Uterus (tissue), 2 donors: ENCODE measurements around the gene SBNO2.

ENCODE experiments used
- CTCF ChIP-seq, 4 experiments: fragments of 200-600 bp in 2 of 4; fragments of 450-650 bp in 2 of 4; sonication (generic) in 2 of 4; IDR thresholded peaks; one replicate each; pipeline ENCODE4 v1.5.1; 2016 to 2019; ENCODE audit warnings: antibody characterized with exemption in 4 of 4, mild to moderate bottlenecking in 2 of 4, moderate library complexity in 1 of 4
- POLR2A ChIP-seq, 2 donors: fragments of 450-650 bp; IDR thresholded peaks; one replicate each; pipeline ENCODE4 v1.6.1; 2016; ENCODE audit warnings: antibody characterized with exemption in 2 of 2, mild to moderate bottlenecking in 1 of 2, moderate library complexity in 1 of 2

DNA sequence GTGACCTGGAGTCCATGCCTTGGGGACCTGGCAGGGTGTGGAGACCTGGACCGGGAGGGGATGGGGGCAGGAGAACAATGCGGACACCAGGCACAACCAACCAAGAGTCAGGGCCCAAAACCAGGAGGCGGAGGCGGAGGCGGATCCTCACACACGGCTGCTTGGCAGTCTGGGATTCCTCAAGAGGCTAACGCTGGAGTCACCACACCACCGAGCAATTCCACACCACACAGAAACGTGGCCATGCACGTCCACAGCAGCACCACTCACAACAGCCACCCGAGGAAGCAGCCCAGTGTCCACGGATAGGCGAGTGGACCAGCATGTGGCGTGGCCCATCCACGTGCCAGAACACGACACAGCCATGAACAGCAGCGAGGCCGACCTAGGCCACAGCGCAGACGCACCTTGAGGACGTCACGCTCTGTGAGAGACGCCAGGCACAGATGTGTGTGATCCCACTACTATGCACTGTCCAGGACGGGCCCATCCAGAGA, 17.7 kb downstream of the SBNO2 start:
- TF ChIP-seq CTCF (IDR thresholded peaks at IDR 0.05) = no peak
- no peak for TF ChIP-seq POLR2A (IDR thresholded peaks at IDR 0.05)
